ENCODE results near the gene GEN1. TPM values are rescaled to one million over a fixed set of nuclear protein-coding genes. Genes with fewer than 3 reads are reported as not detected.

GEN1 gene
- total RNA-seq, 1 experiment from 2014 or later: 23.7 TPM

- TF ChIP-seq FOXP4 (CRISPR knock-in tag; IDR thresholded peaks at IDR 0.05) (no peak), SMAD4 (CRISPR knock-in tag; IDR thresholded peaks at IDR 0.05) (no peak), GRHL2 (CRISPR knock-in tag; IDR thresholded peaks at IDR 0.05; ENCODE audit: insufficient replicate concordance, severe bottlenecking) (no peak), HMGXB4 (CRISPR knock-in tag; IDR thresholded peaks at IDR 0.05) (no peak), GABPB1 (CRISPR knock-in tag; IDR thresholded peaks at IDR 0.05) (no peak), NR3C1 (CRISPR knock-in tag; conservative IDR thresholded peaks at IDR 0.05; ENCODE audit: low read depth) (no peak)
Measured at GRCh38 chr2:17827316-17827715, 73.4 kb downstream of the GEN1 start (continued).

GRCh38 chr2:17827785-17828184 lies 73.8 kb downstream of the GEN1 start:
- Mint-ChIP-seq H3K9me3 (0 out of 2 replicates have a peak, but pooled peaks cover 3% of the 10 kb centered on the region), H3K4me3 (no peak overlapping the region), H3K27ac (no peak overlapping the region), H3K4me1 (peaks cover 25% of the 10 kb centered on the region), H3K36me3 (no peaks in the 10 kb centered on the region), H3K27me3 (ENCODE audit: low read depth) (peaks cover 74% of the 10 kb centered on the region)
- no peak for DNase-seq (ENCODE audit: low spot score)
- no peak for TF ChIP-seq SMAD4 (CRISPR knock-in tag; IDR thresholded peaks at IDR 0.05)
- no peak for TF ChIP-seq ZNF416 (CRISPR knock-in tag; IDR thresholded peaks at IDR 0.05)
- TF ChIP-seq ZNF671 (CRISPR knock-in tag; IDR thresholded peaks at IDR 0.05): no peak
- no peak for TF ChIP-seq ZNF532 (CRISPR knock-in tag; IDR thresholded peaks at IDR 0.05; ENCODE audit: borderline replicate concordance)
- no peak for ATAC-seq
- ChIA-PET POLR2A (no interaction called here), CTCF (no interaction called here)

- CTCF ChIA-PET: interaction anchor here (1.5 to 1.6 kb wide), 2 partner anchors 10 to 22 kb away, joined by 4 to 5 read pairs; no protein-coding TSS in a partner anchor
- peak; percentile 92 for DNase-seq (ENCODE audit: low spot score)
- Mint-ChIP-seq H3K4me3 (peak overlapping the region; percentile 47), H3K27me3 (ENCODE audit: low read depth) (peaks cover 69% of the 10 kb centered on the region), H3K36me3 (no peaks in the 10 kb centered on the region), H3K9me3 (0 out of 2 replicates have a peak, but pooled peaks cover 3% of the 10 kb centered on the region), H3K27ac (no peak overlapping the region), H3K4me1 (peaks cover 22% of the 10 kb centered on the region)
- peak; percentile 97 for ATAC-seq
- POLR2A ChIA-PET: no interaction called here
- TF ChIP-seq ATF6 (CRISPR knock-in tag; IDR thresholded peaks at IDR 0.05) (no peak), ZBTB21 (CRISPR knock-in tag; IDR thresholded peaks at IDR 0.05; ENCODE audit: borderline replicate concordance) (no peak), MLX (CRISPR knock-in tag; IDR thresholded peaks at IDR 0.05) (no peak), JUN (CRISPR knock-in tag; IDR thresholded peaks at IDR 0.05) (no peak), ATF2 (CRISPR knock-in tag; IDR thresholded peaks at IDR 0.05; ENCODE audit: borderline replicate concordance, low read depth) (no peak), ESRRA (CRISPR knock-in tag; IDR thresholded peaks at IDR 0.05; ENCODE audit: borderline replicate concordance) (no peak), TEAD4 (CRISPR knock-in tag; IDR thresholded peaks at IDR 0.05) (no peak), ETV6 (CRISPR knock-in tag; IDR thresholded peaks at IDR 0.05) (0 out of 2 replicates have a peak, but pooled peaks have one; percentile 30), SMAD4 (CRISPR knock-in tag; IDR thresholded peaks at IDR 0.05) (no peak)
Measured at GRCh38 chr2:17830053-17831034, 76.4 kb downstream of the GEN1 start.

Data from WTC11 (cell line).